Activated CD8-positive, alpha-beta memory T cell treated with anti-CD3 and anti-CD28 coated beads, Interleukin-2, amount 50 U/mL, for 1 hour (primary cell): ENCODE measurements around the gene CD81.
A peak's percentile ranks its signal among the peaks of the same experiment; 100 is the strongest.

Experiments
- DNase-seq: peaks from one replicate; pipeline ENCODE4 v3.0.0-alpha.2; 2020; ENCODE audit errors: extremely low read depth

The CD81 gene

GRCh38 chr11:2390091-2390724 lies 13.1 kb downstream of the CD81 start:
- DNase-seq = no peak

GRCh38 chr11:2390725-2391151 lies 13.6 kb downstream of the CD81 start:
- no peak for DNase-seq

- no peak for DNase-seq
Observed at GRCh38 chr11:2391181-2391975, 14.3 kb downstream of the CD81 start.

- no peak for DNase-seq
Observed at GRCh38 chr11:2392241-2392959, 15.3 kb downstream of the CD81 start.

- DNase-seq = no peak
Observed at GRCh38 chr11:2393111-2393868, 16.2 kb downstream of the CD81 start.

- no peak for DNase-seq
Observed at GRCh38 chr11:2393941-2394817, 17.1 kb downstream of the CD81 start.

- DNase-seq = no peak
Observed at GRCh38 chr11:2394818-2395105, 17.7 kb downstream of the CD81 start.

GRCh38 chr11:2395211-2395730 lies 18.2 kb downstream of the CD81 start:
- DNase-seq = no peak

GRCh38 chr11:2395856-2396255 lies 18.7 kb downstream of the CD81 start:
- DNase-seq = no peak

- DNase-seq = no peak
Observed at GRCh38 chr11:2396471-2396870, 19.4 kb downstream of the CD81 start.

- DNase-seq = no peak
Observed at GRCh38 chr11:2397005-2397404, 19.9 kb downstream of the CD81 start.

- DNase-seq = no peak
Observed at GRCh38 chr11:2398664-2399355, 21.7 kb downstream of the CD81 start.

GRCh38 chr11:2399488-2400068 lies 22.5 kb downstream of the CD81 start:
- DNase-seq = no peak

GRCh38 chr11:2400069-2400761 lies 23.1 kb downstream of the CD81 start, which contains the start of gene TSSC4:
Gene TSSC4 (plus strand): TSS chr11:2400750. CDS start chr11:2402634, 1,884 bp downstream.
- DNase-seq = peak; percentile 99

GRCh38 chr11:2400762-2401435 lies 23.8 kb downstream of the CD81 start:
- no peak for DNase-seq

- DNase-seq = no peak
Observed at GRCh38 chr11:2401436-2401984, 24.4 kb downstream of the CD81 start.

GRCh38 chr11:2402106-2402505 lies 25.0 kb downstream of the CD81 start:
- no peak for DNase-seq

- DNase-seq = no peak
Observed at GRCh38 chr11:2402890-2403645, 26.0 kb downstream of the CD81 start.
